Mesothelial cell of epicardium (in vitro differentiated cells): ENCODE data around the gene DIAPH2. TPM values are rescaled to one million over a fixed set of nuclear protein-coding genes. Genes with fewer than 3 reads are reported as not detected.
"Not testable (repeated sequence)": the region's sequence is repeated elsewhere in the genome, so short reads cannot be mapped to it uniquely, and the experiment has no call there.

Source experiments
- DNase-seq, 2 experiments: peaks; one replicate each; pipeline ENCODE4 v3.0.0; 2021; ENCODE audit warnings: low spot score in 2 of 2; ENCODE audit not compliant: unreplicated experiment in 2 of 2
- H3K27ac Mint-ChIP-seq: 2 replicates; pipeline ENCODE4 v1.8.0; 2021; ENCODE audit warnings: mixed read lengths
- H3K27me3 Mint-ChIP-seq: 2 replicates; pipeline ENCODE4 v1.8.0; 2021; ENCODE audit warnings: low read depth, mixed read lengths
- H3K36me3 Mint-ChIP-seq: 2 replicates; pipeline ENCODE4 v1.8.0; 2021; ENCODE audit warnings: mixed read lengths
- H3K4me1 Mint-ChIP-seq: 2 replicates; pipeline ENCODE4 v1.8.0; 2021; ENCODE audit warnings: mixed read lengths
- H3K4me3 Mint-ChIP-seq: 2 replicates; pipeline ENCODE4 v1.8.0; 2021; ENCODE audit warnings: mild to moderate bottlenecking, moderate library complexity, mixed read lengths
- H3K9me3 Mint-ChIP-seq: 2 replicates; pipeline ENCODE4 v1.8.0; 2021; ENCODE audit warnings: mixed read lengths
- CTCF ChIP-seq: fragments of 200-600 bp; sonication (generic); IDR thresholded peaks from one replicate; pipeline ENCODE4 v1.5.0; 2021; ENCODE audit warnings: antibody characterized with exemption; ENCODE audit not compliant: unreplicated experiment
- total RNA-seq: library from RNA; stranded (reverse); gene quantifications from 3 replicates; pipeline ENCODE4 v1.2.1, GENCODE V29; 2021

The DIAPH2 gene
- total RNA-seq, 1 donor from 2014 or later: 19.2 TPM

DNA sequence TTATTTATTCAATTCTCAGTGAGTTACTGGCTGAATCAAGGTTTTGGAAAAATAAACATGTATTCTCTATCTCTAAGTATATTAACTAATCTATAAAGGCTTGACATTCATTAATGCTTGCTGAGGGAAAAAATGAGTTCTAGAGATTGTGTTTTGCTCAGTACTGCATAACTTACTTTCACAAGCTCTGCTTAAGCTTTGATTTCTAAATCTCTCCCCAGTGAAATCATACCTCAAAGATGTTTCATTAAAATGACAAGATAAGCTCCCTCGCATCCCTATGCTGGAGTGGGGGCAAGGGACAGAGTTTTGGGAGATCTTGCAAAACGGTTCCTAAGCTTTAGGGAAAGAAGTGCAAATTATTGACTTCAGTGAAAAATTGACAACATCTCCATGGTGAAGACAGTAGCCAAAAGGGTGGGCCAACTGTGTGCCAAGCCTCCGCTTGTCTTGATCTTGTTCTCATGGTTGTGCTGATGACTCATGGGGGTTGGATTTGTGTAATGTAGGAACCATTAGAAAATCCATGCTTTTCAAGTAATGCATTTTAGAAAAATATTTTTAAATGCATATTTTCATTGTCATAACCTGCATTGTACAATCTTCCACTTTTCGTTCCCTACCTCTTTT, 720.5 kb downstream of the DIAPH2 start:
- Mint-ChIP-seq H3K4me3 (no peak overlapping the region), H3K36me3 (peaks cover 13% of the 10 kb centered on the region), H3K27ac (no peak overlapping the region), H3K9me3 (peaks cover 11% of the 10 kb centered on the region), H3K4me1 (peaks cover 22% of the 10 kb centered on the region), H3K27me3 (no peaks in the 10 kb centered on the region)
- DNase-seq: no peak
- no peak for TF ChIP-seq CTCF

GRCh38 chrX:97409632-97410415, 725.2 kb downstream of the DIAPH2 start:
- Mint-ChIP-seq H3K36me3 (peaks cover 24% of the 10 kb centered on the region), H3K9me3 (peaks cover 44% of the 10 kb centered on the region), H3K4me1 (peaks cover 14% of the 10 kb centered on the region)
- H3K4me3 Mint-ChIP-seq, H3K27ac Mint-ChIP-seq, H3K27me3 Mint-ChIP-seq, DNase-seq: not testable (repeated sequence)

GRCh38 chrX:97416461-97416860, 731.8 kb downstream of the DIAPH2 start:
- Mint-ChIP-seq H3K4me1 (no peaks in the 10 kb centered on the region), H3K4me3 (no peak overlapping the region), H3K27me3 (no peaks in the 10 kb centered on the region), H3K27ac (no peak overlapping the region), H3K36me3 (peaks cover 6% of the 10 kb centered on the region), H3K9me3 (peaks cover 20% of the 10 kb centered on the region)
- DNase-seq: no peak
- no peak for TF ChIP-seq CTCF

GRCh38 chrX:97429101-97429500, 744.5 kb downstream of the DIAPH2 start:
- H3K4me1 Mint-ChIP-seq: peaks cover 5% of the 10 kb centered on the region
- no peak for TF ChIP-seq CTCF
- H3K9me3 Mint-ChIP-seq: no peaks in the 10 kb centered on the region
- no peak for DNase-seq
- no peak overlapping the region for H3K27ac Mint-ChIP-seq
- H3K4me3 Mint-ChIP-seq: no peak overlapping the region
- H3K36me3 Mint-ChIP-seq: no peaks in the 10 kb centered on the region
- no peaks in the 10 kb centered on the region for H3K27me3 Mint-ChIP-seq

- H3K9me3 Mint-ChIP-seq: no peaks in the 10 kb centered on the region
- peaks cover 5% of the 10 kb centered on the region for H3K4me1 Mint-ChIP-seq
- H3K27me3 Mint-ChIP-seq: no peaks in the 10 kb centered on the region
- no peak overlapping the region for H3K27ac Mint-ChIP-seq
- H3K36me3 Mint-ChIP-seq: no peaks in the 10 kb centered on the region
- no peak overlapping the region for H3K4me3 Mint-ChIP-seq
- no peak for TF ChIP-seq CTCF
- no peak for DNase-seq
These were observed 746.6 kb downstream of the DIAPH2 start for GRCh38 chrX:97431281-97431680.

DNA sequence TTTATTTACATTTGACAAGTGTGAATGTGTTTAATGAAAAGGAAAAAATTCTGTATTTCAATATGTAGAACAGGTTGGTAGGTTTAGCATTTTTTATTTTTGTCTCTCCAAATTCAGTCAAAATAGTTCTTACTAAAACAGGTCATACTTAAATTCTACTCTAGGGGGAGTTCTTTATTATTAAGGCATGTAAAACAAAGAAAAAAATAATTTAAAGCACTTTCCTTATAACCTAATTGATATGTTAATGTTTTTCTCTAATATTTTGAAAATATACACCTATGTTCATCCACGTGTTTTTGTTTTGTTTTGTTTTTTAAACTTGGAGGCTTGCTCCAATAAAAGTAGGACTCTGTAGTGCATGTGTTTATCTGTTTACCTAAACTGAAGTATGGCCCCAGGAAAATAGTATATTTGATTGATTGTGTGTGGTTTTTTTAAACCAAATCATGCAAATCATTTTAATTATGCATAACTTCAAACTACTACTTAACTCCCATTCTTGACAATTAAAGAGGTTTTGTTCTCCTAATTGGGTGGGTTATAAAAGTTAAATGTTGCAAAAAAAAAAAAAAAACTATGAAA, 761.7 kb downstream of the DIAPH2 start:
- Mint-ChIP-seq H3K4me1 (peaks cover 27% of the 10 kb centered on the region), H3K27me3 (no peaks in the 10 kb centered on the region), H3K27ac (no peak overlapping the region), H3K9me3 (no peaks in the 10 kb centered on the region), H3K36me3 (no peaks in the 10 kb centered on the region), H3K4me3 (no peak overlapping the region)
- TF ChIP-seq CTCF: peak; percentile 60
- no peak for DNase-seq
